Measurements from ENCODE around the gene MAPKAPK2. TPM values are rescaled to one million over a fixed set of nuclear protein-coding genes. Genes with fewer than 3 reads are reported as not detected.
A peak's percentile ranks its signal among the peaks of the same experiment; 100 is the strongest.
"Not testable (repeated sequence)": the region's sequence is repeated elsewhere in the genome, so short reads cannot be mapped to it uniquely, and the experiment has no call there.

Gene MAPKAPK2
- total and polyA plus RNA-seq, 2 experiments from 2014 or later = 7.5 to 63.3 TPM

DNA sequence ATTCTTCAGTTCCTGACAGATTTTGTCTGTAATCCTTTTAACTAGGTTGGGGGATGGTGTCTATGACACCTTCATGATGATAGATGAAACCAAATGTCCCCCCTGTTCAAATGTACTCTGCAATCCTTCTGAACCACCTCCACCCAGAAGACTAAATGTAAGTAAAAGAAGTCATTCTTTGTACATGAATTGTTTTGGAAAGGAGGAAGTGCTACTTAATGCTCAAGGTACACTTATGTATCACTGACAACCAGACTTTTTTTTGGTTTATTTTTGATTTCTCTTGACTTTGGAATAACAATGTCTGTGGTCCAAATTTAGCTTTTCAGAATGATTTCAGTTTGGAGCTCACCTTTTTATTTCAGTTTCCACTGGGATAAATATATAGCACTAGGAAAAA is 47.1 kb upstream of the MAPKAPK2 start:
- 0 out of 2 replicates have a peak, but pooled peaks cover 14% of the 10 kb centered on the region for H3K36me3 ChIP-seq (ENCODE audit: low read depth)
- peaks cover 43% of the 10 kb centered on the region for H3F3A ChIP-seq (ENCODE audit: insufficient read depth)
- H3K4me2 ChIP-seq (ENCODE audit: unreplicated experiment) = peak overlapping the region; percentile 92
- peaks cover 47% of the 10 kb centered on the region for H3K4me1 ChIP-seq (ENCODE audit: insufficient read depth)
- no peaks in the 10 kb centered on the region for H3K9me3 ChIP-seq (ENCODE audit: low read depth)
- no peak overlapping the region for H2AFZ ChIP-seq
- no peaks in the 10 kb centered on the region for H4K20me1 ChIP-seq (ENCODE audit: insufficient read depth)
- peak; percentile 23 for DNase-seq
- in situ Hi-C loops (cut with MboI) = no loop called here
- H3K9me2 ChIP-seq (ENCODE audit: insufficient read depth) = no peaks in the 10 kb centered on the region
- no peak for TF ChIP-seq EZH2 (IDR thresholded peaks at IDR 0.05; ENCODE audit: insufficient read depth, poor library complexity, severe bottlenecking)
- TF ChIP-seq EZH2phosphoT487 (IDR thresholded peaks at IDR 0.05; ENCODE audit: insufficient read depth, low read depth) = no peak
- H3K9ac ChIP-seq = peak overlapping the region; percentile 96
- peak overlapping the region; percentile 91 for H3K4me3 ChIP-seq
- peaks cover 65% of the 10 kb centered on the region for H3K79me2 ChIP-seq (ENCODE audit: insufficient read depth)
- H3K27me3 ChIP-seq (replicated peaks; ENCODE audit: insufficient read depth) = no peaks in the 10 kb centered on the region
- peak overlapping the region; percentile 94 for H3K27ac ChIP-seq

DNA sequence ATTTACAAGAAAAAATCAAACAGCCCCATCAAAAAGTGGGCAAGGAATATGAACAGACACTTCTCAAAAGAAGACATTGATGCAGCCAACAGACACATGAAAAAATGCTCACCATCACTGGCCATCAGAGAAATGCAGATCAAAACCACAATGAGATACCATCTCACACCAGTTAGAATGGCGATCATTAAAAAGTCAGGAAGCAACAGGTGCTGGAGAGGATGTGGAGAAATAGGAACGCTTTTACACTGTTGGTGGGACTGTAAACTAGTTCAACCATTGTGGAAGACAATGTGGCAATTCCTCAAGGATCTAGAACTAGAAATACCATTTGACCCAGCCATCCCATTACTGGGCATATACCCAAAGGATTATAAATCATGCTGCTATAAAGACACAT is 42.6 kb upstream of the MAPKAPK2 start:
- H3K9ac ChIP-seq; H4K20me1 ChIP-seq (ENCODE audit: insufficient read depth); H3K4me2 ChIP-seq (ENCODE audit: unreplicated experiment); in situ Hi-C loops (cut with MboI); H3K9me2 ChIP-seq (ENCODE audit: insufficient read depth); DNase-seq; H3K4me3 ChIP-seq; H3K27ac ChIP-seq; H2AFZ ChIP-seq; H3K9me3 ChIP-seq (ENCODE audit: low read depth); H3K27me3 ChIP-seq (replicated peaks; ENCODE audit: insufficient read depth): not testable (repeated sequence)
- Histone ChIP-seq H3F3A (ENCODE audit: insufficient read depth) (peaks cover 19% of the 10 kb centered on the region), H3K4me1 (ENCODE audit: insufficient read depth) (peaks cover 24% of the 10 kb centered on the region), H3K79me2 (ENCODE audit: insufficient read depth) (peaks cover 89% of the 10 kb centered on the region), H3K36me3 (ENCODE audit: low read depth) (0 out of 2 replicates have a peak, but pooled peaks cover 21% of the 10 kb centered on the region)
- WGBS, 2 experiments (ENCODE audit: low coverage in 1 of 2, low lambda C conversion rate in 2 of 2, missing lambda C conversion rate in 2 of 2) = 97 to 100% methylated on average over 2 of the region's 2 CpGs

DNA sequence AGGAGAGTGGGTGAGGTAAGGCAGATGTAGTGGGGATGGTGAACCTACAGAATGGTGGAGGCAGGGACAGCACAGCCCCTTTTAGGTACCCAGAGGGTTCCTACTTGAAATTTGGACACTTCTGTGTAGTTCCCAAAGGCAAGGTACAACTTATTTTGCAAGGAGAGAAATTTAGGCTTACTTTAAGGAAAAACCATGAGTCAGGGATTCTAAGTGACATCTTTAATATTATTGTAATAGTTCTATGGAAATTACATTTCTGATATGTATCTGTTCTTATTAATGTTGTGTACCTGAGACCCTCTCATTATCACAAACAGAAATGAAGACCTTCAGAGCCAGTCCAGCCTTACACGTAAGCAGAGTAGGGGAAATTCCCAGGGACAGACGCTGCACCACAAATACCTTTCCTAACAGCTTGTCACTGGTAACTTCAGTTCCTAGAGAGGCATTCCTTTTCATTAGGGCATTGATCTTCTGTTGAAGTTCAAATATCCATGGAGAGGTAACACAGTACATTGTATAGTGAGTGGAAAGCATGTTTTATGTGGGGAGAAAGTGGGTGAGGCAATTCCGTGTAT is 41.5 kb upstream of the MAPKAPK2 start:
- Histone ChIP-seq H3K4me1 (ENCODE audit: insufficient read depth) (peaks cover 12% of the 10 kb centered on the region), H4K20me1 (ENCODE audit: insufficient read depth) (no peaks in the 10 kb centered on the region), H3K9ac (no peak overlapping the region), H3K27me3 (replicated peaks; ENCODE audit: insufficient read depth) (no peaks in the 10 kb centered on the region), H3K9me2 (ENCODE audit: insufficient read depth) (no peaks in the 10 kb centered on the region), H3K4me3 (no peak overlapping the region), H3K4me2 (ENCODE audit: unreplicated experiment) (no peak overlapping the region), H3K79me2 (ENCODE audit: insufficient read depth) (peaks cover 89% of the 10 kb centered on the region), H3K9me3 (ENCODE audit: low read depth) (no peaks in the 10 kb centered on the region), H2AFZ (no peak overlapping the region), H3K36me3 (ENCODE audit: low read depth) (peaks cover 32% of the 10 kb centered on the region), H3K27ac (no peak overlapping the region), H3F3A (ENCODE audit: insufficient read depth) (peaks cover 7% of the 10 kb centered on the region)
- in situ Hi-C loops (cut with MboI) = no loop called here
- DNase-seq = no peak
- WGBS, 2 experiments (ENCODE audit: low coverage in 1 of 2, low lambda C conversion rate in 2 of 2, missing lambda C conversion rate in 2 of 2) = 78 to 93% methylated on average over 3 of the region's 3 CpGs
- no peak for TF ChIP-seq EZH2phosphoT487 (IDR thresholded peaks at IDR 0.05; ENCODE audit: insufficient read depth, low read depth)
- no peak for TF ChIP-seq EZH2 (IDR thresholded peaks at IDR 0.05; ENCODE audit: insufficient read depth, poor library complexity, severe bottlenecking)

DNA sequence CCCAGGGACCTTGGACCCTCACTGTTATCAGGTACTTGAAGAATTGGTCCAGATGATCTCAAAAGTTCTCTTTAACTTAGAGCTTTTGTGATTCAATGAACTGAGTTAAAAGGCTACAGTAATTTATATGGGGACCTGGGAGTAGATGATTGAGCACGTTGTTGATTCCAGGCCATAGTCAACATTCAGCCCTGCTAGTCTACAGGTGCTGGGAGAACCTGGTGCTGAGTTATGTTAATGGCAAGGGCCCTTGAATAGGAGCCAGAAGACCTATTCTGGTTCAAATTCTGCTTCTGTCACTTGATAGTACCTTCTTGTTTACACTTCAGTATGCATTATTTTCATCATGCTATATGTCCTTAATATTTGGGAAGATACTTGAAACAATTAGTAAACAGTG is 38.2 kb upstream of the MAPKAPK2 start:
- H3K27me3 ChIP-seq (replicated peaks; ENCODE audit: insufficient read depth) = no peaks in the 10 kb centered on the region
- H3K9me2 ChIP-seq (ENCODE audit: insufficient read depth) = no peaks in the 10 kb centered on the region
- H3K4me2 ChIP-seq (ENCODE audit: unreplicated experiment) = no peak overlapping the region
- H3F3A ChIP-seq (ENCODE audit: insufficient read depth) = no peaks in the 10 kb centered on the region
- H3K9ac ChIP-seq = no peak overlapping the region
- H2AFZ ChIP-seq = no peak overlapping the region
- 63 to 65% methylated on average over 1 of the region's 1 CpG for WGBS, 2 experiments (ENCODE audit: low coverage in 1 of 2, low lambda C conversion rate in 2 of 2, missing lambda C conversion rate in 2 of 2)
- H3K27ac ChIP-seq = no peak overlapping the region
- TF ChIP-seq EZH2phosphoT487 (IDR thresholded peaks at IDR 0.05; ENCODE audit: insufficient read depth, low read depth) (no peak), EZH2 (IDR thresholded peaks at IDR 0.05; ENCODE audit: insufficient read depth, poor library complexity, severe bottlenecking) (no peak)
- in situ Hi-C loops (cut with MboI) = no loop called here
- no peak for DNase-seq
- H4K20me1 ChIP-seq (ENCODE audit: insufficient read depth) = no peaks in the 10 kb centered on the region
- H3K9me3 ChIP-seq (ENCODE audit: low read depth) = no peaks in the 10 kb centered on the region
- no peaks in the 10 kb centered on the region for H3K4me1 ChIP-seq (ENCODE audit: insufficient read depth)
- H3K36me3 ChIP-seq (ENCODE audit: low read depth) = peaks cover 26% of the 10 kb centered on the region
- no peak overlapping the region for H3K4me3 ChIP-seq
- H3K79me2 ChIP-seq (ENCODE audit: insufficient read depth) = peaks cover 82% of the 10 kb centered on the region

DNA sequence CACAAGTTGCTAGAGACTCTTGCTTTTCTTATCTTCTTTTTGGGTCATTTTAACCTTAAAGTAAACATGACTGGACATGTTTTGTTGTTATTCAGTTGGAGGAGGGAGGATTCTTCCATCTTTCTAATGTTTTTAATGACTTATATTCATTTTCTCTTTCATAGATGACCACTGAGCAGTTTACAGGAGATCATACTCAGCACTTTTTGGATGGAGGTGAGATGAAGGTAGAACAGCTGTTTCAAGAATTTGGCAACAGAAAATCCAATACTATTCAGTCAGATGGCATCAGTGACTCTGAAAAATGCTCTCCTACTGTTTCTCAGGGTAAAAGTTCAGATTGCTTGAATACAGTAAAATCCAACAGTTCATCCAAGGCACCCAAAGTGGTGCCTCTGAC is 37.5 kb upstream of the MAPKAPK2 start:
- DNase-seq = no peak
- no peaks in the 10 kb centered on the region for H3K27me3 ChIP-seq (replicated peaks; ENCODE audit: insufficient read depth)
- H3K4me1 ChIP-seq (ENCODE audit: insufficient read depth) = no peaks in the 10 kb centered on the region
- no peak for TF ChIP-seq EZH2phosphoT487 (IDR thresholded peaks at IDR 0.05; ENCODE audit: insufficient read depth, low read depth)
- peaks cover 22% of the 10 kb centered on the region for H3K36me3 ChIP-seq (ENCODE audit: low read depth)
- no peak overlapping the region for H2AFZ ChIP-seq
- in situ Hi-C loops (cut with MboI) = no loop called here
- H3F3A ChIP-seq (ENCODE audit: insufficient read depth) = no peaks in the 10 kb centered on the region
- H3K9ac ChIP-seq = no peak overlapping the region
- H3K4me2 ChIP-seq (ENCODE audit: unreplicated experiment) = no peak overlapping the region
- H3K4me3 ChIP-seq = no peak overlapping the region
- no peaks in the 10 kb centered on the region for H3K9me3 ChIP-seq (ENCODE audit: low read depth)
- H3K9me2 ChIP-seq (ENCODE audit: insufficient read depth) = no peaks in the 10 kb centered on the region
- no peak overlapping the region for H3K27ac ChIP-seq
- peaks cover 82% of the 10 kb centered on the region for H3K79me2 ChIP-seq (ENCODE audit: insufficient read depth)
- no peaks in the 10 kb centered on the region for H4K20me1 ChIP-seq (ENCODE audit: insufficient read depth)

Data from GM23248 (cell line).